GM21723 (cell line): Measurements from ENCODE around the gene TBX2.
"Not testable (repeated sequence)": the region's sequence is repeated elsewhere in the genome, so short reads cannot be mapped to it uniquely, and the experiment has no call there.

Source experiments
- ATAC-seq: cut with Tn5 transposase; IDR thresholded peaks from one replicate; pipeline ENCODE4 v1.9.1; 2021; ENCODE audit warnings: mild to moderate bottlenecking, moderate library complexity; ENCODE audit not compliant: unreplicated experiment

Gene TBX2

GRCh38 chr17:61427567-61427966 is 27.9 kb downstream of the TBX2 start:
- ATAC-seq: no peak

GRCh38 chr17:61429274-61429673 is 29.6 kb downstream of the TBX2 start:
- no peak for ATAC-seq

GRCh38 chr17:61429831-61430230 is 30.2 kb downstream of the TBX2 start:
- ATAC-seq: not testable (repeated sequence)

- no peak for ATAC-seq
Observed at GRCh38 chr17:61431594-61432311, 32.1 kb downstream of the TBX2 start.

- no peak for ATAC-seq
Observed at GRCh38 chr17:61436273-61436672, 36.6 kb downstream of the TBX2 start.

- ATAC-seq: no peak
Observed at GRCh38 chr17:61436995-61437704, 37.5 kb downstream of the TBX2 start.

DNA sequence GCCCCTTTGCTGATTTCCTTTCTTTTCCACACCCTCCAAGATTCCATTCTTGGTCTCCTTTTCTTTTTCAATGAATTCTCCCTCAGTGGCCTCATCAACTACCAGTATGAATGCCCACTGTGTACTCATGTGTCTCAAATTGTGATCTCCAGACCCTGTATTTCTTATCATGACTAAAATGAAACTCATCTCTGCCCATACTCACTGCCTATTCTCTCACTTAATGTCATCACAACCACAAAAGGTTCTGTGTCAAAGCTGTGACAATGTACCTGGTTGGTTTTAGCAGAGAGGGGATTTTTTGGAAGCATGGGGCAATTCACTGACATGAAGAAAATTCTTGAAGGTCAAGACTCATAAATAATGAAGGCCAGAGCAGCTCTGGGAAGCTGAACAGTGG is 41.1 kb downstream of the TBX2 start:
- no peak for ATAC-seq

DNA sequence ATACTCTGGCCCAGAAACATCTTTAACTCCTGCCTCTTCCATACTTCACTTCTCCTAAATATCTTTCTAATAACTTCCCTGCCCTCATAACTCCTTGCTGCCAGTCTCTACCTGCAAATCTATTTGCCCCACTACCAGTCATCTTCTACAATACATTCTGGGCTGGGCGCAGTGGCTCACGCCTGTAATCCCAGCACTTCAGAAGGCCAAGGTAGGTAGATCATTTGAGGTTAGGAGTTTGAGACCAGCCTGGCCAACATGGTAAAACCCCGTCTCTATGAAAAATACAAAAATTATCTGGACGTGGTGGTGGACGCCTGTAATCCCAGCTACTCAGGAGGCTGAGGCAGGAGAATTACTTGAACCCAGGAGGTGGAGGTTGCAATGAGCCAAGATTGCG is 41.9 kb downstream of the TBX2 start:
- ATAC-seq: not testable (repeated sequence)

GRCh38 chr17:61442136-61442775 is 42.6 kb downstream of the TBX2 start:
- ATAC-seq: no peak

DNA sequence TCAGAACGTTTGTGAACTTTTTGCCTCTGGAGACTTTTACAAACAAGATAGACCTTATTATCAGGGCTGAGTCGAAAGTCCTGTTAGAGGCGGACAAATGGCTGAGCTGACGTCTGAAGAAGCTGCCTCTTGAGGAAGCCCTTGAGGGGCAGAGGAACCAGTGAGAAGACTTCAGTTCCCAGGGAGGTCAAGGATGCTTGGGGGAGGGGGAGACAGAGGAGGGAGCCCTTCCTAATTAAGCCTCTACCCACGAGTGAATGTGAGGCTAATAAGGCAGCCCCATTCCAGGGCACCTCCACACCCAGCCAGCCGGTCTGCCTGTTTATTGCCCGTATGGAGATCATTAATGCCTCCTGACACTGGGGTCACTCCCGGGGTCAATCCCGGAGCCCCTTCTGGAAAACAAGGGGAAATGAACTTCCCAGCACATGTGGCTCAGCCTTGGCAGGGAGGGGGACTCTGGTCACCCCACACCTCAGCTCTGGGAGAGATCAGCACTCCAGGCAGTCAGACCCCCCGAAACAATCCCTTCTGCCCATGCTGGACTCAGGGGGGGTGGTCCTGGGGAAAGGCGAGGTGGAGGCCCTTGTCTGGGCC is 43.3 kb downstream of the TBX2 start:
- ATAC-seq: no peak

DNA sequence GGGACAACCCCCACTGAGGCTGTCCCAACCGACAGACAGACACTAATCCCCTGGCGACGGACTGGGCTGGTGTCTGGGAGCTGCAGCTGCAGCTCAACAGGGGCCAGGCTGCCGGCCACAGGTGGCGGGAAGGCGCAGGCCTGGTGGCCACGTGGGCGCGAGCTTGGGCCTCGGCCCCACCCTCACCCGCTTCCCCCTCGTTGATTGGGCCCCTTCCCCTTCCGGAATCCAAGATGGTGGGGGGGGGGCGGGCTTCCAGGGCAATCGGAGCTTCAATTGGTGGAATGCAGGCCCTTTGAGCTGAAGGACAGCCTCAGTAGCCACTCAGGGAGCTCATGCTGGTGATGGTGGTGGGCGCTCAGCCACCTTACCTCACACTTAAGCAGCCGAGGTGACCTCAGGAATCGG is 43.8 kb downstream of the TBX2 start:
- no peak for ATAC-seq

GRCh38 chr17:61444075-61444474 is 44.4 kb downstream of the TBX2 start:
- ATAC-seq: no peak

GRCh38 chr17:61444831-61445230 is 45.2 kb downstream of the TBX2 start:
- no peak for ATAC-seq

GRCh38 chr17:61447358-61447757 is 47.7 kb downstream of the TBX2 start:
- ATAC-seq: no peak

- ATAC-seq: no peak
Observed at GRCh38 chr17:61448042-61448441, 48.4 kb downstream of the TBX2 start.

DNA sequence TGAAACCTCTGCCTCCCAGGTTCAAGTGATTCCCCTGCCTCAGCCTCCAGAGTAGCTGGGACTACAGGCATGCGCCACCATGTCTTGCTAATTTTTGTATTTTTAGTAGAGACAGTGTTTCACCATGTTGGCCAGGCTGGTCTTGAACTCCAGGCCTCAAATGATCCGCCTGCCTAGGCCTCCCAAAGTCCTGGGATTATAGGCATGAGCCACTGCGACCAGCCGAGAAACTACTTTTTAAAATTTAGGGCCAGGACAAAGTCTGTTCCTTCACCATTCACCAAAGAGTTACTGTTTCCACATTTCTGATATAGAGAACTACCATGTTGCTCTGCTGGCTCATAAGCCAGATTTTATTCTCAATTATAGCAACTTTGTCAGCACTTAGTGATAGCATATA is 49.5 kb downstream of the TBX2 start:
- ATAC-seq: not testable (repeated sequence)

DNA sequence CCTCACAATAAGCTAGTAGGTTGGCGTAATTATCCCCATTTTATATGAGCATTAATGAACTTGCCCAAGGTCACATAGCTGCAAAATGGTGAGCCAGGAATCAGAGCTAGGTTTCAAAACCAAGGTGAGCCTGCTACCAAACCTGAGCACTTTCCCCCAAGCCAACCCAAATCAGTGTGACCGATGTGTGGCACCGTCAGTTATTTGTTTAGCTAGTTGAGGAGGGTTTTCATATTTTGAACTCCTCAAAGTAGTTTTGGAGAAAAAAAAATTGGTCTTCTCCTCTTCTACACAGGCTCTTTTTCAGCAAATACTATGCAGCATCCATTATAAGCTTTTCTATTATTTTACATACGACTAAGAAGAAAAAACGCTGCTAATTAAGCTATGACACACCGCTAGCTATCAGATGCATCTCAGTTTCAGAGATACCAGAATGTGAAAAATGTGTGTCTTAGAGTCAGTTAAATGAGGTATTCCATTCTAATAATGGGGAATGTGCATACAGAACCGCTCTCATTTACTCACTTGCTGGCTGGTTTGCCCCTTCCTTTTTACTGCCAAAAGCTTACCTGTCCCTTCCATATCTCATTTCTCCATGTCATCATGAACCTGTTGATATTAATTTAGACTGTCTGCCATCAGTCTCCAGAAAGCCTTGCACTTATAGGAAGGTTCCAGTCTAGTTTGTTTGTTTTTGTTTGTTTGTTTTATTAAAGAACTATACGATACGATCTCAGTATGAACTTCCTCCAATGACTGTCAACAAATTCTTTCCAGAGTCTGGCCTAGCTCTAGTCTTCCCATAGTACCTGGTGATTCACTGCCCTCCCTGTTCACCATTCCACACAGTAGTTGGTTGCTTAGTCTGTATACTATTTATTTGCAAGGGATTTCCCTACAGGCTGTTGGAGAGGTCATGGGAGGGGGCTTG is 50.3 kb downstream of the TBX2 start:
- no peak for ATAC-seq

DNA sequence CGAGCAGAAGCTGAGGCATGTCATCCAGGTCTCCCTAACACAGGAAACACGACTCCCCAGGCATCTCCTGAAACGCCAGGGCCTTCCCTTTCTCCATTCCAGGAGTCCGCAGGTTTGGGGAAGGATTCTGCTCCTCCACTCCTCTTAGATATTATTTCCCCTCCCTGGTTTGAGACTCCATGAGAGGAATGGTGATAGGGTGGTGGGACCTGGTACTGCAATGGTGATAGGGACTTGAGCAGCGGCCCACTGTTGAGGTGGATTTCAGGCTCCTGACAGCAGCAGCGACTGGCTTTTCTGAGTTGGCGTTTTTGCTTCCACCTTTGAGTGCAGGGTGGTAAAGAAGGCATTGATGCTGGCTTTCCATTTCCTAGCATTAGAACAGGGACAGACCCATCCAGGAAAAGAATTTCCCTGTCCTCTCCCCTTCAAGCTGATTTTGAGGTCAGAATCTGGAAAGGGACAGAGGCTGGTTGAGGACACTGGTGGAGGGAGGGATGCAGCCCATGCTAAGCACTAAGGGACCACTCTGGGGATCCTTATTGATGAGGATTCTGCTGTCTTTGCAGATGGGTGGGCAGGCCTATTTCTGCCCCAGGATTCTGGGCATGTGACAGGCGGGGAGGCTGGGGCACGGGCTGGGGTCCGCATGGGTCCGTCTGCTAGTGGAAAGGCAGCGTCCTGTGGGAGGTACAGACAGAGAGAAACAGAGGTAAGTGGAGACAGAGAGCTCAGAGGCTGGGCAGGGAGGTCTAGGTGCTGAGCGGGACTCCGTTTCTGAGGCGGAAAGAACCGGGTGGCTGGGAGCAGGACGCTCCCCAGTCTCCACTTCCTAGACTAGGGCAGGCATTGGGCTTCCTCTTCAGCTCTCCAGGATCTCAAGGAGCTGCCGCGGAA is 51.2 kb downstream of the TBX2 start:
- no peak for ATAC-seq

GRCh38 chr17:61451538-61452300 is 52.1 kb downstream of the TBX2 start:
- ATAC-seq: no peak
